Type B pancreatic cell (in vitro differentiated cells): Measurements from ENCODE around the gene PRKACB. TPM values are rescaled to one million over a fixed set of nuclear protein-coding genes. Genes with fewer than 3 reads are reported as not detected.
"Not testable (repeated sequence)": the region's sequence is repeated elsewhere in the genome, so short reads cannot be mapped to it uniquely, and the experiment has no call there.

Experiments
- DNase-seq: peaks from one replicate; pipeline ENCODE4 v3.0.0; 2021; ENCODE audit warnings: mixed read lengths; ENCODE audit not compliant: unreplicated experiment; ENCODE audit errors: extremely low spot score
- H3K27ac Mint-ChIP-seq: 2 replicates; pipeline ENCODE4 v1.8.0; 2021; ENCODE audit warnings: mild to moderate bottlenecking, mixed read lengths
- H3K27me3 Mint-ChIP-seq: 2 replicates; pipeline ENCODE4 v1.8.0; 2021; ENCODE audit warnings: mixed read lengths
- H3K36me3 Mint-ChIP-seq: 2 replicates; pipeline ENCODE4 v1.8.0; 2021; ENCODE audit warnings: mixed read lengths
- H3K4me1 Mint-ChIP-seq: one replicate; pipeline ENCODE4 v1.8.0; 2021; ENCODE audit warnings: mixed read lengths; ENCODE audit not compliant: unreplicated experiment
- H3K4me3 Mint-ChIP-seq: 2 replicates; pipeline ENCODE4 v1.8.0; 2021; ENCODE audit warnings: mild to moderate bottlenecking, mixed read lengths
- H3K9me3 Mint-ChIP-seq: 2 replicates; pipeline ENCODE4 v1.8.0; 2021; ENCODE audit warnings: mixed read lengths
- total RNA-seq: library from RNA; stranded (reverse); gene quantifications from 2 replicates; pipeline ENCODE4 v1.2.1, GENCODE V29; 2021; ENCODE audit warnings: low replicate concordance
- TF ChIP-seq, protein P1 (sequence below): fragments of 200-600 bp; sonication (generic); conservative IDR thresholded peaks from 2 replicates; pipeline ENCODE4 v1.5.0; 2021; ENCODE audit warnings: antibody characterized with exemption, mild to moderate bottlenecking

Gene PRKACB
- total RNA-seq, 1 donor from 2014 or later: 36.0 TPM

DNA sequence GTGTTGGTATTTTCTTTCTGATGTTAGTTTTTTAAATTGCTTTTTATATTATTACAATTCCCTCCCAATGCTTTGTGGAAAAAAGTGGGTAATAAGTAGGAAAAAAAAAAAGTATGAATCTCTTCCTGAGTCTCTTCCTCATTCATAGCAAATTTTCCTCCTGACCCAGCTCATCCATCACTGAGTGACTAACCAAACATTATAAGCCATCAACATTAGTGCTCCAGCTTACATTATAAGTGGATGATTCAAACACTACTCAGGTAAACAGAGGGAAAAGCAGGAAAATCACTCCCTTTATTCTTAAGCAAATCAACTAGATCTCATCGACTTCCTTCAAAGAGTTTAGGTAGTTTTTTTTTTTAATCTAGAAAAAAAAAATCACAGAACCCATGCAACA lies 142.0 kb downstream of the PRKACB start:
- Mint-ChIP-seq H3K4me1 (no peaks in the 10 kb centered on the region), H3K36me3 (peaks cover 10% of the 10 kb centered on the region), H3K4me3 (no peak overlapping the region), H3K27me3 (no peaks in the 10 kb centered on the region), H3K27ac (no peak overlapping the region), H3K9me3 (peaks cover 6% of the 10 kb centered on the region)
- TF ChIP-seq, protein P1, sequence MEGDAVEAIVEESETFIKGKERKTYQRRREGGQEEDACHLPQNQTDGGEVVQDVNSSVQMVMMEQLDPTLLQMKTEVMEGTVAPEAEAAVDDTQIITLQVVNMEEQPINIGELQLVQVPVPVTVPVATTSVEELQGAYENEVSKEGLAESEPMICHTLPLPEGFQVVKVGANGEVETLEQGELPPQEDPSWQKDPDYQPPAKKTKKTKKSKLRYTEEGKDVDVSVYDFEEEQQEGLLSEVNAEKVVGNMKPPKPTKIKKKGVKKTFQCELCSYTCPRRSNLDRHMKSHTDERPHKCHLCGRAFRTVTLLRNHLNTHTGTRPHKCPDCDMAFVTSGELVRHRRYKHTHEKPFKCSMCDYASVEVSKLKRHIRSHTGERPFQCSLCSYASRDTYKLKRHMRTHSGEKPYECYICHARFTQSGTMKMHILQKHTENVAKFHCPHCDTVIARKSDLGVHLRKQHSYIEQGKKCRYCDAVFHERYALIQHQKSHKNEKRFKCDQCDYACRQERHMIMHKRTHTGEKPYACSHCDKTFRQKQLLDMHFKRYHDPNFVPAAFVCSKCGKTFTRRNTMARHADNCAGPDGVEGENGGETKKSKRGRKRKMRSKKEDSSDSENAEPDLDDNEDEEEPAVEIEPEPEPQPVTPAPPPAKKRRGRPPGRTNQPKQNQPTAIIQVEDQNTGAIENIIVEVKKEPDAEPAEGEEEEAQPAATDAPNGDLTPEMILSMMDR: no peak
- DNase-seq: no peak

DNA sequence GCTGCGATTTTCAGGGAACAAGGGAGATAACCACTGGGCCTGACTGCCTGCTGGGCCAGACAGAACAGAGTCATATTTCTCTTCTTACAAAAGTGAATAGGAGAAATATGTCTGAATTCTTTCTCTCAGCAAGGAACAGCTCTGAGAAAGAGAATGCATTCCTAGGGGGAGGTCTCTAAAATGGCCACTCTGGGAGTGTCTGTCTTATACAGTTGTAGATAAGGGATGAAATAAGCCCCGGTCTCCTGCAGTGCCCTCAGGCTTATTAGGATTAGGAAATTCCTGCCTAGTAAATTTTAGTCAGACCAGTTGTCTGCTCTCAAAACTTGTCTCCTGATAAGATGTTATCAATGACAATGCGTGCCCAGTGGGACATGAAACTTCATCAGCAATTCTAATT lies 143.3 kb downstream of the PRKACB start:
- H3K4me3 Mint-ChIP-seq, H3K27me3 Mint-ChIP-seq, H3K9me3 Mint-ChIP-seq, DNase-seq, H3K4me1 Mint-ChIP-seq, H3K27ac Mint-ChIP-seq: not testable (repeated sequence)
- peaks cover 15% of the 10 kb centered on the region for H3K36me3 Mint-ChIP-seq

Other genes starting within 250 kb of the PRKACB start
- 21.1 and 27.5 TPM in 2 replicates for gene TTLL7, start 145.1 kb upstream of the PRKACB start, total RNA-seq
- 3.6 and 6.0 TPM in 2 replicates for gene SAMD13, start 157.4 kb downstream of the PRKACB start, total RNA-seq